Keratinocyte (primary cell): ENCODE measurements around the gene MAGI1. TPM values are rescaled to one million over a fixed set of nuclear protein-coding genes. Genes with fewer than 3 reads are reported as not detected.

Experiments used
- DNase-seq: peaks from one replicate; pipeline ENCODE4 v3.0.0-alpha.2; 2011; ENCODE audit warnings: low read depth, missing footprints, low spot score
- FAIRE-seq: peaks from 2 replicates; lab custom pipeline; 2011; peaks lifted over from hg19 to GRCh38; lab: Jason Lieb, UNC
- H2AFZ ChIP-seq: 2 replicates; pipeline ENCODE4 v1.6.0; 2012; ENCODE audit warnings: low read length, control low read depth, inconsistent platforms; ENCODE audit not compliant: control insufficient read depth
- H3K27ac ChIP-seq: 2 replicates; pipeline ENCODE4 v1.5.1; 2011; ENCODE audit warnings: low read length; ENCODE audit not compliant: control insufficient read depth, insufficient read depth
- H3K27me3 ChIP-seq: 3 replicates; pipeline ENCODE4 v1.6.0; 2011; ENCODE audit warnings: low read length; ENCODE audit not compliant: control insufficient read depth, insufficient read depth; ENCODE audit errors: extremely low read depth
- H3K36me3 ChIP-seq, 2 experiments: 2 replicates in 1 of 2; 3 replicates in 1 of 2; pipeline ENCODE4 v1.5.1; 2011; ENCODE audit warnings: low read length in 2 of 2, mild to moderate bottlenecking in 1 of 2; ENCODE audit not compliant: control insufficient read depth in 2 of 2, insufficient read depth in 2 of 2; ENCODE audit errors: extremely low read depth in 1 of 2
- H3K4me1 ChIP-seq: 3 replicates; pipeline ENCODE4 v1.5.1; 2011; ENCODE audit warnings: low read length; ENCODE audit not compliant: control insufficient read depth, insufficient read depth; ENCODE audit errors: extremely low read depth
- H3K4me2 ChIP-seq: 3 replicates; pipeline ENCODE4 v1.6.0; 2011; ENCODE audit warnings: low read depth, low read length; ENCODE audit not compliant: control insufficient read depth, insufficient read depth; ENCODE audit errors: extremely low read depth
- H3K4me3 ChIP-seq, 3 experiments: fragments of 200-600 bp in 1 of 3; sonication (generic) in 1 of 3; 2 replicates in 2 of 3; 3 replicates in 1 of 3; pipeline ENCODE4 v1.5.1; 2011 to 2016; ENCODE audit warnings: low read length in 3 of 3, mild to moderate bottlenecking in 3 of 3, control low read depth in 2 of 3, inconsistent platforms in 1 of 3, low read depth in 1 of 3, mixed read lengths in 1 of 3, mixed run types in 1 of 3, moderate library complexity in 1 of 3; ENCODE audit not compliant: control insufficient read depth in 2 of 3, insufficient read depth in 2 of 3; ENCODE audit errors: extremely low read depth in 1 of 3
- H3K79me2 ChIP-seq: 2 replicates; pipeline ENCODE4 v1.6.0; 2012; ENCODE audit warnings: low read length; ENCODE audit not compliant: control insufficient read depth, insufficient read depth
- H3K9ac ChIP-seq: 3 replicates; pipeline ENCODE4 v1.6.0; 2011; ENCODE audit warnings: low read length; ENCODE audit not compliant: control insufficient read depth, insufficient read depth; ENCODE audit errors: extremely low read depth
- H3K9me1 ChIP-seq: 3 replicates; pipeline ENCODE4 v1.6.0; 2011; ENCODE audit warnings: low read length; ENCODE audit not compliant: control insufficient read depth, insufficient read depth; ENCODE audit errors: extremely low read depth
- H3K9me3 ChIP-seq: 2 replicates; pipeline ENCODE4 v1.5.1; 2012; ENCODE audit warnings: low read depth, low read length; ENCODE audit not compliant: control insufficient read depth
- H4K20me1 ChIP-seq: 3 replicates; pipeline ENCODE4 v1.6.0; 2011; ENCODE audit warnings: low read length; ENCODE audit not compliant: control insufficient read depth, insufficient read depth; ENCODE audit errors: extremely low read depth
- CTCF ChIP-seq, 3 experiments: IDR thresholded peaks in 1 of 3; conservative IDR thresholded peaks in 1 of 3; optimal IDR thresholded peaks in 1 of 3; 2 replicates in 2 of 3; 3 replicates in 1 of 3; pipeline versions ENCODE3 to v1.5.1; 2011; ENCODE audit warnings: low read length in 3 of 3, mild to moderate bottlenecking in 3 of 3, moderate library complexity in 2 of 3, control low read depth in 1 of 3, inconsistent platforms in 1 of 3; ENCODE audit not compliant: insufficient read depth in 2 of 3; ENCODE audit errors: extremely low read depth in 1 of 3
- EZH2 ChIP-seq: IDR thresholded peaks from one replicate; pipeline ENCODE4 v1.6.1; 2012; ENCODE audit warnings: inconsistent platforms, mild to moderate bottlenecking, low read length, moderate library complexity
- dilution Hi-C: fragments of 300-500 bp; cut with MboI; formaldehyde crosslinking; loops from one replicate; pipeline ENCODE4 v1.7.0; 2020; ENCODE audit warnings: low sequenced_read_pairs; ENCODE audit not compliant: extremely low pct_ligation_motif_present
- polyA plus RNA-seq, 5 experiments: library from polyadenylated mRNA; depleted of rRNA in 3 of 5; stranded (reverse) in 3 of 5; stranded (forward) in 1 of 5; unstranded in 1 of 5; fragments of >200 nt; gene quantifications; 1 replicate in 1 of 5; 2 replicates in 3 of 5; 3 replicates in 1 of 5; pipeline versions ENCODE4 v1.2.1 to v1.2.3, GENCODE V29; 2011 to 2012; ENCODE audit warnings: missing spikeins in 2 of 5, low read depth in 1 of 5, low replicate concordance in 1 of 5

The MAGI1 gene
- polyA plus RNA-seq, 1 donor (not counting 4 experiments of a cell fraction or from before 2014, with no cell fraction given): 10.9 TPM

GRCh38 chr3:65351753-65352152, 687.0 kb downstream of the MAGI1 start:
- no peaks in the 10 kb centered on the region for H3K9me1 ChIP-seq
- H3K9me3 ChIP-seq: no peaks in the 10 kb centered on the region
- TF ChIP-seq EZH2 (no peak), CTCF (optimal IDR thresholded peaks at IDR 0.05 in 1 of 3, IDR thresholded peaks at IDR 0.05 in 1 of 3, conservative IDR thresholded peaks at IDR 0.05 in 1 of 3; ENCODE audit: extremely low read depth in 1 of 3, insufficient read depth in 2 of 3, low read length in 3 of 3) (no peak)
- H3K9ac ChIP-seq: no peak overlapping the region
- no peak overlapping the region for H3K27ac ChIP-seq
- H4K20me1 ChIP-seq: no peaks in the 10 kb centered on the region
- H2AFZ ChIP-seq: no peak overlapping the region
- no peaks in the 10 kb centered on the region for H3K79me2 ChIP-seq
- H3K36me3 ChIP-seq: no peaks in the 10 kb centered on the region
- dilution Hi-C loops: no loop called here
- no peak overlapping the region for H3K4me3 ChIP-seq
- no peaks in the 10 kb centered on the region for H3K4me1 ChIP-seq
- no peak overlapping the region for H3K4me2 ChIP-seq
- no peak for DNase-seq
- no peaks in the 10 kb centered on the region for H3K27me3 ChIP-seq
- FAIRE-seq: no peak

DNA sequence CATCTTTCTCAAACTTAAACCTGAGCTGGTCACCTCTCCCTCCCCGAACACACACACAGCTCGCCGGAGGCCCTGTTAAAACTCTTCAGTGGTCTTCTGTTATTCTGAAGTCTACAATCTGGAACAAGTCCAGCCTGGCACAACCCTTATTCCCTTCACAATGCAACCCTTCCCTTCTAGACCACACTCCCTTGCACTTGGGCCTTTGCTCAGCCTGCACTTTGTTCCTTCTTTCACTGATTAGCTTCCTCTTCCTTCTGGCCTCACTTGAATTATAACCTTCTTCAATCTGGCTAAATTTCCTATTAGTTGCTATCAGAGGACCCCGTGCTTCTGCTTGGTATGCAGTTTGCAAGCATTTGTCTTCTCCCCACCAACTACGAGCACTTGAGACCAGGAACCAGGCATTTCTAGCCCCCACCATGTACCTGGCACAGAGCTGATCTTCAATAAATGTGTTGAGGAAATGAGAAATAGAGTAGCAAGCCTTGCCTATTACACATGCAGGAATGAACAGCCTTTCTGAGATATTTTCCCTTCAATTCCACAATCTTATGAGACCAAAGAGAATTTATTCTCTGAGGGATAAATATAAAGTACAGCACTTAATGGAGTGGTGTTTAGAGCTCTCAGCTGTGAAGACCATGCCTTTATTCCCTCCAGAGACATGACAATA, 687.8 kb downstream of the MAGI1 start:
- no peak for FAIRE-seq
- no peak for TF ChIP-seq EZH2
- no peak for TF ChIP-seq CTCF (optimal IDR thresholded peaks at IDR 0.05 in 1 of 3, IDR thresholded peaks at IDR 0.05 in 1 of 3, conservative IDR thresholded peaks at IDR 0.05 in 1 of 3; ENCODE audit: extremely low read depth in 1 of 3, insufficient read depth in 2 of 3, low read length in 3 of 3)
- H3K4me3 ChIP-seq: no peak overlapping the region
- no peak overlapping the region for H3K9ac ChIP-seq
- no peak for DNase-seq
- no peaks in the 10 kb centered on the region for H3K79me2 ChIP-seq
- dilution Hi-C loops: no loop called here
- no peak overlapping the region for H3K4me2 ChIP-seq
- no peaks in the 10 kb centered on the region for H3K36me3 ChIP-seq
- no peaks in the 10 kb centered on the region for H3K9me3 ChIP-seq
- no peak overlapping the region for H2AFZ ChIP-seq
- H3K9me1 ChIP-seq: no peaks in the 10 kb centered on the region
- H4K20me1 ChIP-seq: no peaks in the 10 kb centered on the region
- H3K27ac ChIP-seq: no peak overlapping the region
- H3K4me1 ChIP-seq: no peaks in the 10 kb centered on the region
- H3K27me3 ChIP-seq: no peaks in the 10 kb centered on the region
